ENCODE results near the gene PXDN.
"Not testable (repeated sequence)": the region's sequence is repeated elsewhere in the genome, so short reads cannot be mapped to it uniquely, and the experiment has no call there.

Gene PXDN

GRCh38 chr2:1713839-1714236 is 30.5 kb downstream of the PXDN start:
- Mint-ChIP-seq H3K27me3 (peaks cover 0 to 8% of the 10 kb centered on the region in 2 donors), H3K9me3 (peaks cover 10 to 11% of the 10 kb centered on the region in 2 donors), H3K4me1 (ENCODE audit: low read depth in 2 of 2) (no peaks in the 10 kb centered on the region), H3K4me3 (no peak overlapping the region), H3K27ac (no peak overlapping the region), H3K36me3 (ENCODE audit: insufficient read depth) (no peaks in the 10 kb centered on the region)
- DNase-seq = no peak
- no peak for ATAC-seq (replicated peaks)

GRCh38 chr2:1713142-1713838 is 31.0 kb downstream of the PXDN start:
- DNase-seq (no peak), ATAC-seq (replicated peaks) (no peak)
- peaks cover 7 to 9% of the 10 kb centered on the region in 2 donors for H3K9me3 Mint-ChIP-seq
- no peaks in the 10 kb centered on the region for H3K4me1 Mint-ChIP-seq (ENCODE audit: low read depth in 2 of 2)
- H3K4me3 Mint-ChIP-seq = no peak overlapping the region
- peaks cover 0 to 8% of the 10 kb centered on the region in 2 donors for H3K27me3 Mint-ChIP-seq
- H3K27ac Mint-ChIP-seq = no peak overlapping the region
- H3K36me3 Mint-ChIP-seq (ENCODE audit: insufficient read depth) = no peaks in the 10 kb centered on the region

- Mint-ChIP-seq H3K27ac (no peak overlapping the region), H3K4me1 (ENCODE audit: low read depth in 2 of 2) (no peaks in the 10 kb centered on the region), H3K4me3 (no peak overlapping the region), H3K9me3 (no peaks in the 10 kb centered on the region), H3K36me3 (ENCODE audit: insufficient read depth) (no peaks in the 10 kb centered on the region), H3K27me3 (peaks cover 0 to 8% of the 10 kb centered on the region in 2 donors)
- DNase-seq (no peak), ATAC-seq (replicated peaks) (no peak)
These were observed 34.3 kb downstream of the PXDN start for GRCh38 chr2:1709946-1710560.

- Mint-ChIP-seq H3K4me3 (no peak overlapping the region), H3K27ac (no peak overlapping the region), H3K36me3 (ENCODE audit: insufficient read depth) (no peaks in the 10 kb centered on the region), H3K9me3 (no peaks in the 10 kb centered on the region), H3K27me3 (peaks cover 0 to 6% of the 10 kb centered on the region in 2 donors), H3K4me1 (ENCODE audit: low read depth in 2 of 2) (no peaks in the 10 kb centered on the region)
- DNase-seq = no peak
- no peak for ATAC-seq (replicated peaks)
These were observed 35.0 kb downstream of the PXDN start for GRCh38 chr2:1709335-1709605.

DNA sequence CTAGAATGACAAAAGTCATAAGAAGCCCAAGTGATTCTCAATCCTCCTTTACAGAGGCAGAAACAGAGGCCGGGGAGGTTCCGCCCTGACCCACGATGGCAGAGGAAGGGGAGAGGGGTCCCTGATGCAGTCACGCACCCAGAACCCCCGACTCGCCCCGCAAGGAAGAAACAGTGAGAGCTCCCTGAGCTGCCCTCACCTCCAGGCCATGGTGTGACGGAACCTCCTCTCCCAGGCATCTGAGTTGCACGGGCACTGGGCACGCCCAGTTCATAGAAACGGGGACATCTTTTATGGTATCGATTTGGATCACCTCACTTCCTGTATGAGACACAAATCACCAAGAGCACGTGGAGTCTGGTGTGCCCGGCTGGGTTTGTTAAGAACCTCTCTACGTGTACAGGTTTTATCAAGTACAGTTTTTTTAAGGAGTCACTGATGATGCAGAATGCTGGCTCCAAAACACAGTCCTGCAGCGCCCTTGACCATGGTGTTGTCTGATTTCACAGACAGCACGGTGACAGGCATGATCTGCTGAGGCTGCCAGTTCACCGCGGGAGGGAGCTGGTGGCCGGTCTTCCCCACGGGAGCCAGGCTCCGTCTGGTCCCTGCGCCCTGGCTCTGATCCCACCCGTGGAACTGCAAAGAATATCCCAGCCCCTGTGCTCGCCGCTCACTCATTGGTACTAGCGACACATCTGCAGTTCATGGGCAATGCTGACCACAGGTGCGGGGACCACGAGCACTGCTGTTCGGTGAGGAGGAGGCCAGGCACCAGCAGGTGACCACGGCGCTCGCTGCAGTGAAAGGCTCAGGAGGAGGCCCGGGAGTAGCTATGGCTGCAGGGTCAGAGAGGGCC is 35.6 kb downstream of the PXDN start:
- H3K9me3 Mint-ChIP-seq = no peaks in the 10 kb centered on the region
- H3K27me3 Mint-ChIP-seq = peaks cover 0 to under 1% of the 10 kb centered on the region in 2 donors
- no peaks in the 10 kb centered on the region for H3K4me1 Mint-ChIP-seq (ENCODE audit: low read depth in 2 of 2)
- no peak for DNase-seq
- H3K27ac Mint-ChIP-seq = no peak overlapping the region
- no peak for ATAC-seq (replicated peaks)
- H3K36me3 Mint-ChIP-seq (ENCODE audit: insufficient read depth) = no peaks in the 10 kb centered on the region
- no peak overlapping the region for H3K4me3 Mint-ChIP-seq

DNA sequence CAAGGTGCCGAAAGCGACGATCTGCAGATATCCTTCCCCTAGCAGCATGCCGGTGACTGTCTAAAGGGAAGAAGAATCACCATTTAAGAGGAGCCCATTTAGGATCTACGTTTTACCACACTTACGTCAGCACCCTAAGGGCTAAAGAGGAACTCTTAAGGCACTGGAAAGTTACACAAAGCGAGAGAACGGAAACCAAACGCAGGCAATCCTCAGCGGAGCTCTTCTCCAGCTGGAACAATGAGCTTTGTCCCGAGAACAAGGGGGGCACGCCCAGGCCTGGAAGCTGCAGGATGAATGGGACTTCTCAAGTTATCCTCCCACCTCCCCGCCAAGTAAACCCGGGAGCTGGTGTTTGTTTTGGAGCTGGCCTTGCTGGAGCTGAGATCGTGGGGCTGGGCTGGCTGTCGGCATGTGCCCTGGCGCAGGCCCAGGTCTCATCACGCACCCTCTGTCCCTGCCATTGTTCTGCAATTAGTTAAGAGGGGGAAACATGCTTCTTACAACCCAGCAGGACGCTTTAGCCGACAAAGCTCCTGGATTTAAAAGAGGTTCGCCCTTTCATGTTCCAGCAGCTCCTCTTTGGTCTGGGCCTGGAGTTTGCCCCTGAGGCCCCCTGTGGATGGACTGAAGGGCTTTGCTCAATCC is 36.4 kb downstream of the PXDN start:
- ATAC-seq (replicated peaks) = no peak
- Mint-ChIP-seq H3K36me3 (ENCODE audit: insufficient read depth) (no peaks in the 10 kb centered on the region), H3K9me3 (no peaks in the 10 kb centered on the region), H3K27me3 (no peaks in the 10 kb centered on the region), H3K4me3 (no peak overlapping the region), H3K4me1 (ENCODE audit: low read depth in 2 of 2) (no peaks in the 10 kb centered on the region), H3K27ac (no peak overlapping the region)
- DNase-seq = no peak

DNA sequence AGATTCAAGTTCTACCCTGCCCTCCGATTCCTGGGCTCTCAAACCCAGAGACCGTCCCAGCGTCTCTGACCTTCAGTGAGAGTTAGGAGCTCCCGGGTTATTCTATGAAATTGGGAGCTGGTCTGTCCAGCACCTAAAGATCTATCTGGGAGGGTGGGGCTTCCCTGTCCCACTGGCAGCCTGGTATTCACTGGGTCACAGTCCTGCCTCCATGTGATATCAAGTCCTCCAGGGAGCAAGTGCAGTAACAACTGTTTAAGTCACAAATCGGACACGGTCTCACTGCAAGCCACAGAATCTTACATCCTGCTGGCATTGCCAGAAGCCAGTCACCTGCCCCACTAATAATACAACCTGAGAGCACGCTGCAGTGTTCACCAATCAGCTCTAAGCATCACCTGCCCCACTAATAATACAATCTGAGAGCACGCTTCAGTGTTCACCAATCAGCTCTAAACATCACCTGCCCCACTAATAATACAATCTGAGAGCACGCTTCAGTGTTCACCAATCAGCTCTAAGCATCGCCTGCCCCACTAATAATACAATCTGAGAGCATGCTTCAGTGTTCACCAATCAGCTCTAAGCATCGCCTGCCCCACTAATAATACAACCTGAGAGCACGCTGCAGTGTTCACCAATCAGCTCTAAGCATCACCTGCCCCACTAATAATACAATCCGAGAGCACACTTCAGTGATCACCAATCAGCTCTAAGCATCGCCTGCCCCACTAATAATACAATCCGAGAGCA is 38.0 kb downstream of the PXDN start:
- H3K27ac Mint-ChIP-seq; H3K4me3 Mint-ChIP-seq; H3K27me3 Mint-ChIP-seq; DNase-seq; H3K4me1 Mint-ChIP-seq (ENCODE audit: low read depth in 2 of 2); H3K36me3 Mint-ChIP-seq (ENCODE audit: insufficient read depth); H3K9me3 Mint-ChIP-seq; ATAC-seq (replicated peaks): not testable (repeated sequence)

GRCh38 chr2:1705557-1706076 is 38.7 kb downstream of the PXDN start:
- Mint-ChIP-seq H3K4me3 (no peak overlapping the region), H3K27ac (no peak overlapping the region), H3K9me3 (no peaks in the 10 kb centered on the region), H3K27me3 (no peaks in the 10 kb centered on the region), H3K4me1 (ENCODE audit: low read depth in 2 of 2) (no peaks in the 10 kb centered on the region), H3K36me3 (ENCODE audit: insufficient read depth) (no peaks in the 10 kb centered on the region)
- ATAC-seq (replicated peaks) (no peak), DNase-seq (no peak)

- no peaks in the 10 kb centered on the region for H3K27me3 Mint-ChIP-seq
- H3K4me3 Mint-ChIP-seq = no peak overlapping the region
- no peaks in the 10 kb centered on the region for H3K4me1 Mint-ChIP-seq (ENCODE audit: low read depth in 2 of 2)
- H3K27ac Mint-ChIP-seq = no peak overlapping the region
- no peaks in the 10 kb centered on the region for H3K9me3 Mint-ChIP-seq
- no peak for DNase-seq
- no peak for ATAC-seq (replicated peaks)
- H3K36me3 Mint-ChIP-seq (ENCODE audit: insufficient read depth) = no peaks in the 10 kb centered on the region
These were observed 39.4 kb downstream of the PXDN start for GRCh38 chr2:1704631-1705556.

GRCh38 chr2:1702186-1702565 is 42.1 kb downstream of the PXDN start:
- no peak overlapping the region for H3K27ac Mint-ChIP-seq
- H3K36me3 Mint-ChIP-seq (ENCODE audit: insufficient read depth) = no peaks in the 10 kb centered on the region
- H3K27me3 Mint-ChIP-seq = no peaks in the 10 kb centered on the region
- H3K4me3 Mint-ChIP-seq = no peak overlapping the region
- DNase-seq = no peak
- no peaks in the 10 kb centered on the region for H3K4me1 Mint-ChIP-seq (ENCODE audit: low read depth in 2 of 2)
- ATAC-seq (replicated peaks) = no peak
- H3K9me3 Mint-ChIP-seq = peaks cover 2 to 9% of the 10 kb centered on the region in 2 donors

DNA sequence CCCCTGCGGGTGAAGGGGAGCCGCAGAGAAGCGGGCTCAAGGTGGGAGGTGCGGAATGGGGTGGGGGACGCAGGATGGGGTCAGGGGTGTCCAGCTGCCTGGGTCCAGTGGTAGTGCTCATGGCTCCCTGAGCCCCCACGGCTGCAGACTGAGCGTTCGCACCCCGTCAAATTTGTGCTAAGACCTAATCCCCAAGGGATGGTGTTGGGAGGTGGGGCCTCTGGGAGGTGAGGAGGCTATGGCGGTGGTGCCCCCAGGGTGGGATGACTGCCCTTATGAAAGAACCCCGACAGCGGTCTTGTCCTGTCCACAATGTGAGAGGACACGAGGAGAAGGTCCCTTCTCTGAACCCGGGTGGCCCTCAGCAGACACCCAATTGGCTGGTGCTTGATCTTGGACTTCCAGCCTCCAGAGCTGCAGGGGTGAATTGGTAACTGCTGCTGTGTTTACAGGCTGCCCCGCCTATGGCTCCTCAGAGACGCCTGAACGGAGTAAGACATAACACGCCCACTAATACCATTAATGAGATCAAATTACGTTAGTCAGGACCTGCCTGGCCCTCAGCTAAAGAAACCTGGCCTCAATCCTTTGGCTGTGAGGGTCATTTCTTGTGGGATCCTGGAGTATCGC is 42.6 kb downstream of the PXDN start:
- no peak for DNase-seq
- H3K27me3 Mint-ChIP-seq = no peaks in the 10 kb centered on the region
- peaks cover 2 to 9% of the 10 kb centered on the region in 2 donors for H3K9me3 Mint-ChIP-seq
- ATAC-seq (replicated peaks) = no peak
- no peak overlapping the region for H3K4me3 Mint-ChIP-seq
- no peaks in the 10 kb centered on the region for H3K4me1 Mint-ChIP-seq (ENCODE audit: low read depth in 2 of 2)
- no peak overlapping the region for H3K27ac Mint-ChIP-seq
- no peaks in the 10 kb centered on the region for H3K36me3 Mint-ChIP-seq (ENCODE audit: insufficient read depth)

DNA sequence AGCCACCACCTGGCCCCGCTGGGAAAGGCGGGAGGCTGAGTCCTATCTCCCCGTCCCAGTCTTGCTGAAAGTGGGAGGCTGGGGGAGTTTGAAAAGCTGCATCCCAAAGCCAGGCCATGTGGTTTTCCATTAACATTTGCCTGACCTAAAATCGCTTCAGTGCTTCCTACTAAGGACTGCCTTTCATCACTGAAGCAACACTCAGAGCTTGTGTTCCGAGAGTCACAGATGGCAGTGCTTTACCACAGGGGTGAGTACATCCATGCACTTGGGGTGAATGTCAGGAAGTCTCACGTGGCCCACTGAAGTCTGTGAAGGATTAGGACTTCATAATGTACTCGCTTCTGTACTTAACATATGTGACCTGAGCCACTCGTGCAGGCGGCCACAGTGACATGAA is 43.3 kb downstream of the PXDN start:
- H3K4me1 Mint-ChIP-seq (ENCODE audit: low read depth in 2 of 2) = no peaks in the 10 kb centered on the region
- H3K27ac Mint-ChIP-seq = no peak overlapping the region
- peaks cover 6 to 15% of the 10 kb centered on the region in 2 donors for H3K9me3 Mint-ChIP-seq
- no peak for DNase-seq
- no peaks in the 10 kb centered on the region for H3K27me3 Mint-ChIP-seq
- H3K4me3 Mint-ChIP-seq = no peak overlapping the region
- no peak for ATAC-seq (replicated peaks)
- no peaks in the 10 kb centered on the region for H3K36me3 Mint-ChIP-seq (ENCODE audit: insufficient read depth)
